CD4-positive, alpha-beta T cell (primary cell): ENCODE data around the gene RSBN1L. TPM values are rescaled to one million over a fixed set of nuclear protein-coding genes. Genes with fewer than 3 reads are reported as not detected.
A peak's percentile ranks its signal among the peaks of the same experiment; 100 is the strongest.

Experiments
- ATAC-seq: fragments of 200-7000 bp; cut with Tn5 transposase; one replicate; pipeline ENCODE4 v1.10.0; 2022; ENCODE audit warnings: mild to moderate bottlenecking; ENCODE audit not compliant: poor library complexity
- CTCF ChIA-PET: fragments of 350-600 bp; sonication (Branson Sonifier 250); formaldehyde crosslinking; loops from one replicate; lab custom pipeline; 2021; ENCODE audit warnings: antibody characterized with exemption, inconsistent platforms; lab: Charles Lee
- POLR2A ChIA-PET: fragments of 350-600 bp; sonication (Branson Sonifier 250); formaldehyde crosslinking; loops from one replicate; lab custom pipeline; 2021; ENCODE audit warnings: antibody characterized with exemption, inconsistent platforms; lab: Charles Lee
- DNase-seq, 14 experiments: peaks; one replicate each; pipeline ENCODE4 v3.0.0-alpha.2; 2013 to 2020; ENCODE audit warnings: mixed read lengths in 2 of 14
- H3K27ac ChIP-seq, 2 donors: one replicate each; pipeline versions ENCODE4 v1.5.1 to v1.7.0; 2013; ENCODE audit warnings: low read length in 2 of 2, low read depth in 1 of 2, mild to moderate bottlenecking in 1 of 2
- H3K27me3 ChIP-seq, 2 experiments: 1 replicate in 1 of 2; 2 replicates in 1 of 2; pipeline versions ENCODE4 v1.6.1 to v1.7.0; 2013; ENCODE audit warnings: low read length in 2 of 2, control low read depth in 1 of 2, mild to moderate bottlenecking in 1 of 2, moderate library complexity in 1 of 2; ENCODE audit not compliant: insufficient read depth in 2 of 2, control insufficient read depth in 1 of 2
- H3K36me3 ChIP-seq: one replicate; pipeline ENCODE4 v1.6.1; 2013; ENCODE audit warnings: low read length, control low read depth; ENCODE audit not compliant: insufficient read depth
- H3K4me1 ChIP-seq: one replicate; pipeline ENCODE4 v1.6.1; 2013; ENCODE audit warnings: low read length, control low read depth; ENCODE audit not compliant: insufficient read depth
- H3K4me3 ChIP-seq: one replicate; pipeline ENCODE4 v1.5.1; 2013; ENCODE audit warnings: mild to moderate bottlenecking, low read length, moderate library complexity
- H3K9me3 ChIP-seq, 2 experiments: 1 replicate in 1 of 2; 2 replicates in 1 of 2; pipeline versions ENCODE4 v1.6.1 to v1.7.0; 2013; ENCODE audit warnings: low read length in 2 of 2, mild to moderate bottlenecking in 2 of 2, control low read depth in 1 of 2, moderate library complexity in 1 of 2; ENCODE audit not compliant: control insufficient read depth in 1 of 2, insufficient read depth in 1 of 2
- H3K27ac Mint-ChIP-seq: one replicate; pipeline ENCODE4 v1.8.0; 2020; ENCODE audit warnings: mixed read lengths
- H3K27me3 Mint-ChIP-seq: one replicate; pipeline ENCODE4 v1.8.0; 2021; ENCODE audit warnings: mixed read lengths
- H3K36me3 Mint-ChIP-seq: one replicate; pipeline ENCODE4 v1.8.0; 2021; ENCODE audit warnings: low read depth, mixed read lengths
- H3K4me1 Mint-ChIP-seq: one replicate; pipeline ENCODE4 v1.8.0; 2021; ENCODE audit warnings: low read depth, mixed read lengths
- H3K4me3 Mint-ChIP-seq: one replicate; pipeline ENCODE4 v1.8.0; 2020; ENCODE audit warnings: mild to moderate bottlenecking, mixed read lengths
- H3K9me3 Mint-ChIP-seq: one replicate; pipeline ENCODE4 v1.8.0; 2020; ENCODE audit warnings: mixed read lengths
- intact Hi-C, 2 experiments: fragments of 100-400 bp; cut with DNase I in 1 of 2; cut with micrococcal nuclease in 1 of 2; formaldehyde crosslinking; loops; one replicate each; pipeline versions ENCODE4 v1.15.1 to v1.9.0; 2023 to 2025; cut with DNase I, micrococcal nuclease
- total RNA-seq, 174 experiments: library from RNA in 2 of 174; stranded (reverse) in 2 of 174; gene quantifications; one replicate each; pipeline ENCODE4 v1.2.3 and lab custom pipeline; 2021 to 2026
- TF ChIP-seq, protein P1 (sequence below): fragments of 200-600 bp; IDR thresholded peaks from one replicate; pipeline ENCODE4 v1.8.0; 2022; ENCODE audit warnings: antibody characterized with exemption, mild to moderate bottlenecking

Gene RSBN1L
- total RNA-seq, 2 experiments from 2014 or later, result 9.0 to 9.6 TPM

DNA sequence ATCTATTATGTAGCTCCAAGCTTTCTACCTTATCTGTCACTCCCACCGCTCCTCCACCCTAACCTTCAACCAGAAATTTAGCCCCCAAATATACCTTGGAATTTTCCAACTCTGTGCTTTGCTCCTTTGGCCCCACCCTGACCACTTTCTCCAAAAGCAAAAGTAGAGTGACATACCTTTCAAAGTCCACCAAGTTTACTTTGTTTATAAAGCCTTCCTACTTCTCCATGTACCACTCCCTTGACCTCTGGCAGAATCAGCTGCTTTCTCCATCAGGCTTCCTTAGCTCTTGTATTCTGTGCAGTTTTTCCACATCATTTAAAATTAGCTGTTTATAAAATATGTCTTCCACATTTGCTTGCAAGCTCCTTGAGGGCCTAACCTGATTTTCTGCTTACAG is 40.9 kb upstream of the RSBN1L start:
- Mint-ChIP-seq H3K4me3 (no peak overlapping the region), H3K9me3 (no peaks in the 10 kb centered on the region), H3K36me3 (no peaks in the 10 kb centered on the region), H3K27ac (no peak overlapping the region), H3K27me3 (no peaks in the 10 kb centered on the region), H3K4me1 (no peaks in the 10 kb centered on the region)
- H3K4me3 ChIP-seq, result no peak overlapping the region
- ATAC-seq, result no peak
- intact Hi-C loops, result loop anchor here (5.0 kb wide), 2 partner anchors 282 to 387 kb away; no protein-coding TSS in a partner anchor
- no peaks in the 10 kb centered on the region for H3K9me3 ChIP-seq
- TF ChIP-seq, protein P1, sequence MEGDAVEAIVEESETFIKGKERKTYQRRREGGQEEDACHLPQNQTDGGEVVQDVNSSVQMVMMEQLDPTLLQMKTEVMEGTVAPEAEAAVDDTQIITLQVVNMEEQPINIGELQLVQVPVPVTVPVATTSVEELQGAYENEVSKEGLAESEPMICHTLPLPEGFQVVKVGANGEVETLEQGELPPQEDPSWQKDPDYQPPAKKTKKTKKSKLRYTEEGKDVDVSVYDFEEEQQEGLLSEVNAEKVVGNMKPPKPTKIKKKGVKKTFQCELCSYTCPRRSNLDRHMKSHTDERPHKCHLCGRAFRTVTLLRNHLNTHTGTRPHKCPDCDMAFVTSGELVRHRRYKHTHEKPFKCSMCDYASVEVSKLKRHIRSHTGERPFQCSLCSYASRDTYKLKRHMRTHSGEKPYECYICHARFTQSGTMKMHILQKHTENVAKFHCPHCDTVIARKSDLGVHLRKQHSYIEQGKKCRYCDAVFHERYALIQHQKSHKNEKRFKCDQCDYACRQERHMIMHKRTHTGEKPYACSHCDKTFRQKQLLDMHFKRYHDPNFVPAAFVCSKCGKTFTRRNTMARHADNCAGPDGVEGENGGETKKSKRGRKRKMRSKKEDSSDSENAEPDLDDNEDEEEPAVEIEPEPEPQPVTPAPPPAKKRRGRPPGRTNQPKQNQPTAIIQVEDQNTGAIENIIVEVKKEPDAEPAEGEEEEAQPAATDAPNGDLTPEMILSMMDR, result no peak
- CTCF ChIA-PET, result interaction anchor here (1.4 kb wide), 2 partner anchors 41 to 104 kb away, joined by 3 to 4 read pairs; partner anchors contain the start of gene RSBN1L
- H3K36me3 ChIP-seq, result no peaks in the 10 kb centered on the region
- no peak overlapping the region for H3K27ac ChIP-seq
- DNase-seq, result no peak
- POLR2A ChIA-PET, result interaction anchor here (1.2 kb wide), 1 partner anchor 109 kb away, joined by 4 read pairs; no protein-coding TSS in a partner anchor
- no peaks in the 10 kb centered on the region for H3K4me1 ChIP-seq
- H3K27me3 ChIP-seq, result no peaks in the 10 kb centered on the region

DNA sequence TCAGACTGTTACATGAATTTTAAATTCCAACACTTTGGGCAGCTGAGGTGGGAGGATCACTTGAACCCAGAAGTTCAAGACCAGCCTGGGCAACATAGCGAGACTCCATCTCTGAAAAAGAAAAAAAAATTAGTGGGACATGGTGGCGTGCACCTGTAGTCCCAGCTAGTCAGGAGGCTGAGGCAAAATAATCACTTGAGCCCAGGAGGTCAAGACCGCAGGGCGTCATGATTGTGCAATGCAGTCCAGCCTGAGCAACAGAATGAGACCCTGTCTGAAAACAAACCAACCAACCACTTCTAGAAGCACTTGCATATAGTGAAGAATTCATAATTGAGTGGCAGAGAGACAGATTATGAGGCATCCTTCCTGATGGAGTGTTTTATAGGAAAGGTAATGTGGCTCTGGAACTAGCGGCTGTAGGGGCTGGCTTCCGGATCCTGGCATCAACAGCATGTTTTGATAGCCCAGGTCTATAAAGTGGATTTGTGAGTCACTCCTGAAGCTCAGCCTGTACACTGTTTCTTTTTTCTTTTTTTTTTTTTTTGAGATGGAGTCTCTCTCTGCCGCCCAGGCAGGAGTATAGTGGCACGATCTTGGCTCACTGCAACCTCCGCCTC is 40.3 kb upstream of the RSBN1L start:
- Histone ChIP-seq H3K4me1 (no peaks in the 10 kb centered on the region), H3K27me3 (no peaks in the 10 kb centered on the region), H3K4me3 (no peak overlapping the region), H3K36me3 (no peaks in the 10 kb centered on the region), H3K9me3 (no peaks in the 10 kb centered on the region), H3K27ac (no peak overlapping the region)
- Mint-ChIP-seq H3K9me3 (no peaks in the 10 kb centered on the region), H3K4me1 (no peaks in the 10 kb centered on the region), H3K27me3 (no peaks in the 10 kb centered on the region), H3K27ac (no peak overlapping the region), H3K4me3 (no peak overlapping the region), H3K36me3 (no peaks in the 10 kb centered on the region)
- ChIA-PET CTCF (interaction anchor here (1.4 kb wide), 2 partner anchors 40 to 104 kb away, joined by 3 to 4 read pairs; partner anchors contain the start of gene RSBN1L), POLR2A (interaction anchor here (1.2 kb wide), 1 partner anchor 109 kb away, joined by 4 read pairs; no protein-coding TSS in a partner anchor)
- no peak for DNase-seq
- TF ChIP-seq, protein P1, result no peak
- intact Hi-C loops, result loop anchor here (5.0 kb wide), 2 partner anchors 281 to 386 kb away; no protein-coding TSS in a partner anchor
- no peak for ATAC-seq

GRCh38 chr7:77657427-77658224 is 38.6 kb upstream of the RSBN1L start:
- Histone ChIP-seq H3K4me1 (no peaks in the 10 kb centered on the region), H3K4me3 (no peak overlapping the region), H3K27me3 (no peaks in the 10 kb centered on the region), H3K36me3 (no peaks in the 10 kb centered on the region), H3K9me3 (no peaks in the 10 kb centered on the region), H3K27ac (no peak overlapping the region)
- Mint-ChIP-seq H3K9me3 (no peaks in the 10 kb centered on the region), H3K27ac (no peak overlapping the region), H3K36me3 (no peaks in the 10 kb centered on the region), H3K4me3 (no peak overlapping the region), H3K4me1 (no peaks in the 10 kb centered on the region), H3K27me3 (no peaks in the 10 kb centered on the region)
- ChIA-PET POLR2A (interaction anchor here (0.7 kb wide), 1 partner anchor 102 kb away, joined by 3 read pairs; no protein-coding TSS in a partner anchor), CTCF (interaction anchor here (0.8 to 3.8 kb wide), 7 partner anchors 24 to 142 kb away, joined by 3 to 21 read pairs (median 3); no protein-coding TSS in a partner anchor)
- DNase-seq, result peak in 4 of 14 experiments; percentile 29 to 66 (median 64)
- TF ChIP-seq, protein P1, result peak; percentile 83
- ATAC-seq, result peak; percentile 54
- intact Hi-C loops, result loop anchor here (1.0 to 5.0 kb wide), 6 partner anchors 41 to 385 kb away; no protein-coding TSS in a partner anchor
